Brain pericyte (primary cell): Measurements from ENCODE around the gene STK4.

ENCODE experiments used
- DNase-seq: peaks from one replicate; pipeline ENCODE4 v3.0.0-alpha.2; 2012; ENCODE audit warnings: low read depth, low spot score

STK4 gene

GRCh38 chr20:45085867-45086266 is 119.6 kb downstream of the STK4 start:
- no peak for DNase-seq

- no peak for DNase-seq
These were observed 120.9 kb downstream of the STK4 start for GRCh38 chr20:45087097-45087790.

- no peak for DNase-seq
These were observed 121.5 kb downstream of the STK4 start for GRCh38 chr20:45087814-45088213.

GRCh38 chr20:45088247-45088646 is 121.9 kb downstream of the STK4 start:
- no peak for DNase-seq

- DNase-seq: no peak
These were observed 124.2 kb downstream of the STK4 start for GRCh38 chr20:45090481-45090880.

- DNase-seq: no peak
These were observed 125.1 kb downstream of the STK4 start for GRCh38 chr20:45091366-45091765.

- no peak for DNase-seq
These were observed 126.6 kb downstream of the STK4 start for GRCh38 chr20:45092898-45093297.

GRCh38 chr20:45094201-45094600 is 127.9 kb downstream of the STK4 start:
- DNase-seq: no peak

GRCh38 chr20:45094864-45095574 is 128.7 kb downstream of the STK4 start:
- no peak for DNase-seq

GRCh38 chr20:45095805-45096238 is 129.5 kb downstream of the STK4 start:
- DNase-seq: no peak

- DNase-seq: no peak
These were observed 130.5 kb downstream of the STK4 start for GRCh38 chr20:45096781-45097180.

GRCh38 chr20:45097485-45098102 is 131.3 kb downstream of the STK4 start:
- DNase-seq: no peak

- DNase-seq: no peak
These were observed 131.9 kb downstream of the STK4 start for GRCh38 chr20:45098103-45098773.

GRCh38 chr20:45100563-45101245 is 134.4 kb downstream of the STK4 start, which contains the start of gene KCNS1:
KCNS1 (minus strand) TSS chr20:45101127; CDS start chr20:45099236, 1,891 bp downstream.
- DNase-seq: no peak

- no peak for DNase-seq
These were observed 135.1 kb downstream of the STK4 start for GRCh38 chr20:45101333-45101850.

- DNase-seq: no peak
These were observed 136.8 kb downstream of the STK4 start for GRCh38 chr20:45103072-45103471.

GRCh38 chr20:45104786-45105185 is 138.5 kb downstream of the STK4 start:
- DNase-seq: no peak

GRCh38 chr20:45105317-45105716 is 139.0 kb downstream of the STK4 start:
- DNase-seq: no peak

GRCh38 chr20:45109634-45110033 is 143.3 kb downstream of the STK4 start:
- no peak for DNase-seq

- DNase-seq: no peak
These were observed 144.0 kb downstream of the STK4 start for GRCh38 chr20:45110301-45110700.

- DNase-seq: no peak
These were observed 145.0 kb downstream of the STK4 start for GRCh38 chr20:45111285-45111684.
